ENCODE results near the gene CCAR1.

GRCh38 chr10:68734349-68734748 lies 13.3 kb downstream of the CCAR1 start:
- TF ChIP-seq CTCF (conservative IDR thresholded peaks at IDR 0.05; ENCODE audit: low read depth, low read length) (no peak), BHLHE40 (IDR thresholded peaks at IDR 0.05; ENCODE audit: low read depth, low read length) (no peak), SMC3 (IDR thresholded peaks at IDR 0.05; ENCODE audit: low read depth, low read length) (no peak), RCOR1 (IDR thresholded peaks at IDR 0.05; ENCODE audit: insufficient replicate concordance, low read length) (no peak), MAZ (IDR thresholded peaks at IDR 0.05; ENCODE audit: borderline replicate concordance, low read depth, low read length) (no peak), RAD21 (IDR thresholded peaks at IDR 0.05; ENCODE audit: low read length) (no peak), RFX5 (IDR thresholded peaks at IDR 0.05; ENCODE audit: low read depth, low read length) (no peak), POLR2A (IDR thresholded peaks at IDR 0.05; ENCODE audit: low read depth, low read length) (no peak), MXI1 (IDR thresholded peaks at IDR 0.05; ENCODE audit: borderline replicate concordance, low read depth, low read length) (no peak), MAFK (IDR thresholded peaks at IDR 0.05; ENCODE audit: low read depth, low read length) (no peak), NFE2L2 (IDR thresholded peaks at IDR 0.05; ENCODE audit: low read depth, low read length) (no peak)
- TF ChIP-seq, protein P1, sequence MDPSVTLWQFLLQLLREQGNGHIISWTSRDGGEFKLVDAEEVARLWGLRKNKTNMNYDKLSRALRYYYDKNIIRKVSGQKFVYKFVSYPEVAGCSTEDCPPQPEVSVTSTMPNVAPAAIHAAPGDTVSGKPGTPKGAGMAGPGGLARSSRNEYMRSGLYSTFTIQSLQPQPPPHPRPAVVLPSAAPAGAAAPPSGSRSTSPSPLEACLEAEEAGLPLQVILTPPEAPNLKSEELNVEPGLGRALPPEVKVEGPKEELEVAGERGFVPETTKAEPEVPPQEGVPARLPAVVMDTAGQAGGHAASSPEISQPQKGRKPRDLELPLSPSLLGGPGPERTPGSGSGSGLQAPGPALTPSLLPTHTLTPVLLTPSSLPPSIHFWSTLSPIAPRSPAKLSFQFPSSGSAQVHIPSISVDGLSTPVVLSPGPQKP (IDR thresholded peaks at IDR 0.05; ENCODE audit: borderline replicate concordance, low read depth, low read length) = no peak
- TF ChIP-seq, protein P2, sequence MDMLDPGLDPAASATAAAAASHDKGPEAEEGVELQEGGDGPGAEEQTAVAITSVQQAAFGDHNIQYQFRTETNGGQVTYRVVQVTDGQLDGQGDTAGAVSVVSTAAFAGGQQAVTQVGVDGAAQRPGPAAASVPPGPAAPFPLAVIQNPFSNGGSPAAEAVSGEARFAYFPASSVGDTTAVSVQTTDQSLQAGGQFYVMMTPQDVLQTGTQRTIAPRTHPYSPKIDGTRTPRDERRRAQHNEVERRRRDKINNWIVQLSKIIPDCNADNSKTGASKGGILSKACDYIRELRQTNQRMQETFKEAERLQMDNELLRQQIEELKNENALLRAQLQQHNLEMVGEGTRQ (IDR thresholded peaks at IDR 0.05; ENCODE audit: low read depth, low read length) = no peak

All from IMR-90 (cell line).